ENCODE measurements around the gene RASGEF1C.

Gene RASGEF1C

DNA sequence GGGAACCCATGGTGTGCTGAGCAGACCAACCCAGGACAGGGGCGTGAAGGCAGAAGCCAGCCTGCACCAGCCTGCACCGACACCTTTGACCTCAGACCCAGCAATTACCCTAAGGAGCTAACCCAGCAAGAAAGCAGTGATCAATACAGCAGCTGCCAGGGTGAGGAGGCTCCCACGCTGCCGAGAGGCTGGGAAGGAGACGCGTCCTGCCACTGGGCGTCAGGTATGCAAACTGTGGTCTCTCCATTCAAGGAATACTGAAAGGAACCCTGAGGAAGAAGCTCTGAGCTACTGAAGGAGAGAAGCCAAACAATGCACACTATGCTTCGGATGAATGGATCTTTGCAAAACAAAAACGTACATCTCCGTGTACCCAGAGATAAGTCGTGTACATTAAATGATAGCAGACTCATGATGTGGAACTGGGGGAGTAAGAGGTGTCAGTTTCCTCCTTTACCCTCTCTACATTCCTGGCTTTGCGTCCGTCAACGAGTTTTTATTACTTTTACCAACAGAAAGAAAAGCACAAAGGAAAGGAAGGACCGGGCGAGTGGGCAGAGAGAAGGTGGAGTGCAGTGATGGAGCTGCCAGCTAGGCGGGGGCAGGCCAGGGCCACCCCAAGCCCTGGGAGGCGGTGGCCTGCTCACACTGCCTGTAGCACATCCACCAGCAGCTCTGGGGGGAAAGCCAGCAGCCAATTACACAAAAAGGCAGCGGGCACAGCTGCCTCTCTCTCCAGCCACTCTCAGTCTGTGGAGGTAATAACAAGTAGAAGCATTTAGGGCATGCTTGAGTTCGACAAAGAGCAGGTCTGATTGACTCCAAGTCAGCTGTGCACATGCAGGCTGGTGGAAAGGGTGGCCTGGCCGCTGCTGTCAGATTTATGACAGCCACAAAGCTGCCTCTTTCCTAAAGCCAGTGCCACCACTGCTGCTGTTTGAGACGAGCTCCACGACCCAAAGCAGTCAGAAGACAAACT lies 29.3 kb downstream of the RASGEF1C start:
- DNase-seq, result no peak

DNA sequence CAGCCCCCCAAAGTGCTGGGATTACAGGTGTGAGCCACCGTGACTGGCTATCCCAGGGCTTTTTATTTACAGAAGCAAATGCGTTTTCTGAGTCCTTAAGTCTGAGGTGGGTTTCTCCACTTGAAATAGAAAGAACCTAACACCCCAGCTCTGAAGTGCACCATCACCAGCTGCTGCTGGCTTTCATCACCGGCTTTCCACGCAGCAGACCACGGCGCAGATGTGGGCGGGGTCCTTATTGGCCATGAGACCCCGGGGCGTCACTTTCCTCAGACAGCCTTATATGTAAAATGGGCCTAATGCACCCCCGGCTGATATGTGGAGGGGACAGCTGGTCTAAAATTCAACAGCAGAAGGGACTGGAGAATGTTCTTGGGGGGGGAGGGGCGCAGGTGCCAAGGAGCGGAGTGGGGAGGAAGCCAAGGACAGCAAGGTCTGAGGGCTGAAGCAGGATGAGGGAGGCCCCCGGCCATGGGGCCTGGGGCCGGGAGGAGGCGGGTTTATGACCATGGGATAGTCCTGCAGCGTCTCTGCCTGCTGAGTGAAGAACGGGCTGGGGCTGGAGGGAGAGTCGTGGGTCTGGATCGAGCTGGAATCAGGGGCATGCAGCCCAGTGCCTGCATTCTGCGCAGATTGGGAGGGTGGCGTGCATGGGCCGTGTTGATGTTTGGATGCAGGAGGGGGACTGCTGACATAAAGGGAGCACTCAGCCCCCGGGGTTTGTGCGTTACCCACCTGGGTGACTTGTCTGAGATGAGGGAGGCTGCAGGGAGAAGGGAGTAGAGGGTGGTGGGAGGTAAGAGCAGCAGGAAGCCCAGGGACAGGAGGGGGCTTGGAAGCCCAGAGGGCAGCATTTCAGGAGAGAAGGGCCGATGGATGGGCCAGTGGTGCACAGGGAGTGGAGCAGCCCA lies 30.2 kb downstream of the RASGEF1C start:
- no peak for DNase-seq

DNA sequence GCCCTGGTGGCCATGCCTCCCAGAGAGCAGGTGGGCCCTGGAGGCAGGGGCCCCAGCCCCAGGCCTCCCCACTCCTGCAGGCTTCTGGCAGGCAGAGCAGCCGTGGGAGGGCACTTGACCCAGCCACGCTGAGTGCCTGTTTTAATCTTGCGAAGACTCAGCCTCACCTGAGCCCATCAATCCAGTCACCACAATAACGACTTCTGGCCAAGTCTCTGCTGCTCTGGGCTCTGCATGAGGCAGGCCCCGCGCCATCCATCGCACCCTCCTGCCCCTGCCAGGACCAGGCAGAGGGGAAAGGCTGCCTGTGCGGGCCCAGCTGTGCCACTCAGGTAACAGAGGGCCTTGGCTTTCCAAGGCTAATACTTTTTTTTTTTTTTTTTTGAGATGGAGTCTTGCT lies 32.8 kb downstream of the RASGEF1C start:
- DNase-seq, result no peak

GRCh38 chr5:180175015-180175431 lies 34.0 kb downstream of the RASGEF1C start:
- no peak for DNase-seq

DNA sequence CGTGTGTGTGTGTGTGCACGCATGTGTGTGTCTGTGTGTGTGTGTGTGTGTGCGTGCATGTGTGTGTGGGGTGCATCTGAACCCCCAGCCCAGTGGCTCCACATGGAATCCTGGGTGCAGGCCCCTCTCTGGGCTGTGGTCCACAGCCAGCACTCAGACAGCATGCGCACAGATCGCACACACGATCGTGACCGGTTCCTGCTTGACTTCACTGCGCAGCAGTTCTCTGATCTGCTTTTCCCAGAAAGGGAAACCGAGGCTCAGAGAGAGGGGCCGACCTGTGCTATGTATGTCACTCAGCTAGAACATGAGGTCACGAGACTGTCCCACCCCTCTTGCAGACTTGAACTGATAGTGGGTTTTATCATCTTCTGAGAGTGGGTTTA lies 34.4 kb downstream of the RASGEF1C start:
- DNase-seq, result no peak

DNA sequence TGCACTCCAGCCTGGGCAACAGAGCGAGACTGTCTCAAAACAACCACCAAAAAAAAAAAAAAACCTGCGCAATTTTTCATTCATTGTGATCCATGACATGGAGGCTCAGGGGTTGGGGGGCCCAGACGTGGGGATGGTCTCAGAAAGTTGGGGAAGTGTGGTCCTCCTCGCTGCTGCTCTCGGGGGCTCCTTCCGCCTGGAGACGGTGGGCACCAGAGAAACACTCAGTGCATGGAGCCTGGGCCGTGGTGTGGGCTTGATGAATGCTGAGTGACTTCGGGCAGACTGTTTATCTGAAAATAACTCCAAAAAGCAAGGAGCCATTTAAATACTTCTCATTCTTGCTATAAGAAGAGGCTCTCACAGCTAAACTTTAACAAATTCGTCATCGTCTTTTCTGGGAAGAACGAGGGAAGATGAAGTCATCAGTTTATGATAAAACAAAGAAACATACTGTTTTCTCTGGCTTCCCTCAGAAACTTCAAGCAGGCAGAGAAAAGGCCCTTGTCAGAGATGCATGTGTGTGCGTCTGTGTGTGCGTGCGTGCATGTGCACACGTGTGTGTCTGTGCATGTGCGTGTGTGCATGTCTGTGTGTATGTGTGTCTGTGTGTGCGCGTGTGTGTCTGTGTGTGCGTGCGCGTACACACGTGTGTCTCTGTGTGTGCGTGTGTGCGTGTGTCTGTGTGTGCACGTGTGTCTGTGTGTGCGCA lies 35.0 kb downstream of the RASGEF1C start:
- DNase-seq, result no peak

DNA sequence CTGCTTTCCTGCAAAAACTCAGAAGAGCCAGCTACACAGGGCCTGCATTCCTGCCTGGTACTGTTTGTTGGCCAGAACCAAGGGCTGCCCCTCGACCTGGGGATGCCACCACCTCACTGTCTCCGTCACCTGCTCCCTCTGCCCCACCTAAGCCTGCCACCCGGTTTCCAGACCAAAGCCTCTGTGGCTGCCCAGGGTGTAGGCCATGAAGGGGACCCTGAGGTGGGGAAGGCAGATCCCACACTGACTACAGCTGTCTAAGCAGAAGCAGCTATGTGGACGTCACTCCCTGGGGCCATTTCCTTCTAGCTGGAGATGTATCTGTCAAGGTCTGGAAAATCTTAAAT lies 35.8 kb downstream of the RASGEF1C start:
- DNase-seq, result no peak

GRCh38 chr5:180172447-180173197 lies 36.4 kb downstream of the RASGEF1C start:
- no peak for DNase-seq

- no peak for DNase-seq
Measured at GRCh38 chr5:180171568-180172094, 37.4 kb downstream of the RASGEF1C start.

DNA sequence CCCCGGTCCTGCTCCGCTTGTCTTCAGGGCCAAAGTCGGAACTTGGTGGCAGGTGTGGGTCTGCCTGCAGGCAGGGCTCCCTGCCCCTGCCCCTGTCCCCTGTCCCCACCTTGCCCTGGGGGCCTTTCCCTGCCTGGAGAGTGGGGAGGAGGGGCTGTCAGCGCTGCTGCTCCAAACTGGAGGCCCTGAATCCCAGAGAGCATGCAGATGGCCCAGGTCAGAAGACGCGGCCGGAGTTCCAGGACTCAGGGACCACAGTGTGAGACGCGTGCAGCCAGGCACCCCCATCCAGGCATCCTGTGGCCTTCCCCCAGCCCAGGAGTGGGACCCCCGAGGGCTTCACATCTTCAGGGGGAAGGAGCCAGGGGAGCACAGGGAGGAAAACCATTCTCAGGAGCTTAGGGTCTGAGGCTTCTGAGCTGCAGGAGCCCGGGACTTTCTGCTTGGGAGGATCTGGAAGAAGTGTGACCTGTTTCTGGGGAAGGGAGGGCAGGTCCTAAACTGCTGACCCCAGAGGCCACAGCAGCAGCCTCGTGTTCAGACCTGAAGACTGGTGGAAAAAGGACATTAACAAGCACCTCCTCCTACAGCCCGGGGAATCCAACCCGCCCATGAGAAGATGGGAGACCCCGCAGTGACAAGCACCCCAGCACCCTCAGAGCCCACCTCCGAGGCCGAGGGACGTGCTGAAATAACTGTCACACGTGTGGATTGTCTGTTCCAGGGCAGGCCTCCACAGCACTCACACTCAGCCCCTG lies 38.0 kb downstream of the RASGEF1C start:
- DNase-seq, result no peak

DNA sequence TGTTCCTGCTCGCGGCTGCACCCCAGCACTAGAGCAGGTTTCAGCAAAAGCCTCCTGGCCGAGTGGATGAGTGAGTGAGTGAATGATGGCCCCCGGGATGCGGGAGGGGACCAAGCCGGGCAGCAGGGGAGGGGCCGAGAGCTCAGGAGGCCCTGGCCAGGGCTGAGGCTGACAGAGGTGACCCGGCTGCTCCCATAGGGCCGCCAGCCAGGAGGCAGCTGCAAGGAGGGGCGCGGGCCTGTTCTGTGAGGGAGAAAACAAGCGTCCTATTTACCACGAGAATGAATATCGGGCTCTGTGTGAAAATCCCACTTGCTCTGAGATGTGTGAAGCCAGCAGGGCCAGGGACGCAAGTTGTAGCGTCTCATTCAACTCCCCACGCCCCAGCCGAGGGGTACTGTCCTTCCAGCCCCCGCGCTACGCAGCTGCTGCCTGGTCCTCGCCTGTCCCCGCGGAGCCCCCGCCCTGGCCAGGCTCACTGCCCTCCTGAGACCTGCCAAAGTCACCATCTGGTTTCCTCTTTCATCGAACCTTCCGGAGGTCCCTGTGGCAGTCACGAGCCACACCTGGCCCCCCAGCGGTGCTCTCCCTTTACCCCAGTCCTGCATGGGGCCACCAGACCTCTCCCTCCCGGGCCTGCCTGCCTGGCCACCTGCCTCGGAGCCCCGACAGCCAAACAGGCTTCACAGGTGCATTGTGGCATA lies 38.8 kb downstream of the RASGEF1C start:
- DNase-seq, result no peak

DNA sequence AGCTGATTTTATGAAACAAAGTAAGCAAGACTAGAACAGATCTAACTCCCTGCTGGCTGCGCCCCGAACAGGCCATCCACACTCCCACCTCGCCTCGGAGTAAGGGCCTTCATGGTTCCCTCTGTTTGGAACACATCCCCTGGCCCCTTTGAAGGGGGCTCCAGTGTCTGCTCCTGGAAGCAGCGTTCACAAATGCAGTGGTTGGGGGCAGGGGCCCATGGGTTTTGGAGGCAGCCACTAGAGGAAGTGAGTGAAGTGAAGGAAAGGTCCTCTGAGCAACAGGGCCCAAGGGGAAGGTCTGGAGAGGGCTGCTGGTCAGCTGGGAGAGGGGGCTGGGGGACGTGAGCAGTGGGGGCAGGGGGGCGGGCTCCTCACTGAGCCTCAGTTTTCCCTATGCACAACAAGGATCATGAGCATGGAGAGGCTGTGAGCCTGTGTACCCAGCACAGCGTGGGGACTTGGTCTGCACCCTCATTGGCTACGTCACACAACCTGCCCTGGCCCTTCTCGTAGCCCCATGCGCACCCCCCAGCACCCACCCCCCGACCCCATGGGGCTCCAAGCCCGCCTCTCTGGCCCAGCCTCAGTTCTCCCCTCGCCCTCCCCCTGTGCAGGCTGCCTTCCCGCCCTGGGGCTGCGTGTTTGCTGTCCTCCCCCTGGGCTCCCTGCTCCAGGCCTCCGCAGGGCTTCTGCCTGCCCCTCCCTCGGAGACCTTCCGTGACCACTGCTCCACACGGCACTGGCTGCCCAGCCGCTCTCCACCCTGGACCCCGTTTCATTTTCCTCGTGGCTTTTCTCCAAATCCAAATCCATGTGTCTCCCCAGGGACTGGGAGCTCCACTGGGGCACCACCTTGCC lies 39.5 kb downstream of the RASGEF1C start:
- DNase-seq, result no peak

- DNase-seq, result no peak
Measured at GRCh38 chr5:180168758-180169157, 40.3 kb downstream of the RASGEF1C start.

- no peak for DNase-seq
Measured at GRCh38 chr5:180166176-180166575, 42.8 kb downstream of the RASGEF1C start.

DNA sequence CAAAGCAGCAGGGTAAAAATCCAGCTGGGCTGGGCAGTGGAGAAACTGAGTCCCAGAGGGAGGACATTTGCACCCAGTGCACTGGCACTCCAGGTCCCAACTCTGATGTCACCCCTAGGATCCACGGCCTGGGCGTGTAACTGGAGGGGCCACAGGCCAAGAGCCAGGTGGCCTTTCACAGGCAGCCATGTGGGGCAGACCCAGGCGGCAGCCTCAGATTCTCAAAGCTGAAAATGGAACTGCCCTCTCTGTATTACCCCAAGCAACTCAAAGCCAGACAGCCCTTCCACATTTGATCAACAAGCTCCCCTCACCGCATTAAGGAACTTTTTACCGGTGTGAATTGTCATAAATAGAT lies 46.7 kb downstream of the RASGEF1C start:
- DNase-seq, result no peak

GRCh38 chr5:180161420-180162303 lies 47.3 kb downstream of the RASGEF1C start:
- no peak for DNase-seq

DNA sequence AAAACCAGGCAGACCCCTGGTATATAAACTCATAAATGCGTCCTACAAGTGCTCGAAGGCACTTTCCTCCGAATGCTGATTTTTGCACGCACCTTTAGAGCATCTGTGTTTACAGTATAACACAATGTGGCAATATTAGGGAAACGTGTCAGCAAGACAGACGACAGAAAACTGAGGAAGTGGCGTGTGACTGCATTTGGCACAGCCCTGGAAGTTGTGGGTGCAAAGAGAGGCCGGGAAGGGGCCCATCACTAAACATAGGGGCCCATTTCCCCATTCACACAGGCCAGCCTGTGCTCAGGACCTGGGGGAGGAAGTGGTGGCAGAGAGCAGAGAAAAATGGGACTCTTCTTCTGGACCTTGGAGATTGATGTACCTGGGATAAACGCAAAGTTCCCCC lies 48.2 kb downstream of the RASGEF1C start:
- DNase-seq, result no peak

GRCh38 chr5:180160215-180160614 lies 48.8 kb downstream of the RASGEF1C start:
- DNase-seq, result no peak

DNA sequence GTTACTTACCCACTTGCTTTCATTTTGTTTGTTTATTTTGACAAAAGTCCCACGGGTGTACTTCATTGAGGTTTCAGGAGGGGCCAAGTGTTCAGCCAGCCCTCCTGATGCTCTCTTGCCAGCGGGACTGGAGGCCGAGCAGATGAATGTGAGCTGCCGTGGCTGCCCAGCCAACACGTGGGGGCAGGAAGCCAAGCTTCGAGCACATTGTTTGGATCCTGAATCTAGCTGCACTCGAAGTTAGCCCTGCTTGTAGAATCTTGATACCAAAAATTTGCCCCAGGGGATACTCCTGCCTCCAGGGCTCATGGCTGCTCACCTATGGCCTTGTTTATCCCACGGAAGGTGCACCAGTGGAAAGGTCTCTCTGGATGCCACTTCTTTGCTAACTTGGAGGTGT lies 49.3 kb downstream of the RASGEF1C start:
- no peak for DNase-seq

All from T-helper 9 cell (primary cell).